CD4-positive, alpha-beta T cell treated with Interleukin-15 for 1 hour (primary cell): ENCODE measurements around the gene PCIF1.
A peak's percentile ranks its signal among the peaks of the same experiment; 100 is the strongest.
"Not testable (repeated sequence)": the region's sequence is repeated elsewhere in the genome, so short reads cannot be mapped to it uniquely, and the experiment has no call there.

Source experiments
- DNase-seq: peaks from one replicate; pipeline ENCODE4 v3.0.0-alpha.2; 2020

PCIF1 gene

GRCh38 chr20:45924391-45925261, 9.9 kb upstream of the PCIF1 start:
- no peak for DNase-seq

- no peak for DNase-seq
These were observed 8.5 kb upstream of the PCIF1 start for GRCh38 chr20:45925821-45926506.

GRCh38 chr20:45926731-45927070, 7.8 kb upstream of the PCIF1 start:
- no peak for DNase-seq

- no peak for DNase-seq
These were observed 7.2 kb upstream of the PCIF1 start for GRCh38 chr20:45927071-45927878.

GRCh38 chr20:45931680-45932079, 2.8 kb upstream of the PCIF1 start:
- DNase-seq, result not testable (repeated sequence)

GRCh38 chr20:45933266-45934045, 1.0 kb upstream of the PCIF1 start:
- peak; percentile 70 for DNase-seq

- peak; percentile 58 for DNase-seq
These were observed 367 bp upstream of the PCIF1 start for GRCh38 chr20:45934046-45934585.

- no peak for DNase-seq
These were observed 1.0 kb downstream of the PCIF1 start for GRCh38 chr20:45935416-45936046.

- DNase-seq, result no peak
These were observed 3.3 kb downstream of the PCIF1 start for GRCh38 chr20:45937765-45938164.

- no peak for DNase-seq
These were observed 4.4 kb downstream of the PCIF1 start for GRCh38 chr20:45938727-45939438.

GRCh38 chr20:45940053-45940452, 5.6 kb downstream of the PCIF1 start:
- no peak for DNase-seq

GRCh38 chr20:45940469-45940868, 6.0 kb downstream of the PCIF1 start:
- no peak for DNase-seq

GRCh38 chr20:45943613-45944012, 9.1 kb downstream of the PCIF1 start:
- no peak for DNase-seq

GRCh38 chr20:45944151-45944964, 9.9 kb downstream of the PCIF1 start:
- peak; percentile 33 for DNase-seq

GRCh38 chr20:45944965-45945677, 10.6 kb downstream of the PCIF1 start:
- no peak for DNase-seq

GRCh38 chr20:45945678-45946148, 11.2 kb downstream of the PCIF1 start:
- DNase-seq, result peak; percentile 47

- peak; percentile 83 for DNase-seq
These were observed 11.9 kb downstream of the PCIF1 start for GRCh38 chr20:45946149-45946970.

- no peak for DNase-seq
These were observed 12.8 kb downstream of the PCIF1 start for GRCh38 chr20:45947110-45947866.
